Chondrocyte (in vitro differentiated cells): Measurements from ENCODE around the gene ICA1. TPM values are rescaled to one million over a fixed set of nuclear protein-coding genes. Genes with fewer than 3 reads are reported as not detected.

Experiments used
- DNase-seq: peaks from one replicate; pipeline ENCODE4 v3.0.0; 2021; ENCODE audit warnings: mixed read lengths, low spot score
- H3K27ac Mint-ChIP-seq: one replicate; pipeline ENCODE4 v1.8.0; 2021; ENCODE audit warnings: mild to moderate bottlenecking, moderate library complexity, mixed read lengths; ENCODE audit not compliant: unreplicated experiment
- H3K27me3 Mint-ChIP-seq: 2 replicates; pipeline ENCODE4 v1.8.0; 2021; ENCODE audit warnings: low read depth, mixed read lengths
- H3K36me3 Mint-ChIP-seq: 2 replicates; pipeline ENCODE4 v1.8.0; 2021; ENCODE audit warnings: low read depth, mixed read lengths
- H3K4me1 Mint-ChIP-seq: 2 replicates; pipeline ENCODE4 v1.8.0; 2021; ENCODE audit warnings: low read depth, mild to moderate bottlenecking, mixed read lengths
- H3K4me3 Mint-ChIP-seq: one replicate; pipeline ENCODE4 v1.8.0; 2021; ENCODE audit warnings: mild to moderate bottlenecking, moderate library complexity, mixed read lengths; ENCODE audit not compliant: unreplicated experiment
- H3K9me3 Mint-ChIP-seq: 2 replicates; pipeline ENCODE4 v1.8.0; 2021; ENCODE audit warnings: low read depth, mixed read lengths
- CTCF ChIP-seq: fragments of 200-600 bp; sonication (generic); IDR thresholded peaks from 2 replicates; pipeline ENCODE4 v1.5.0; 2021; ENCODE audit warnings: antibody characterized with exemption, mild to moderate bottlenecking, moderate library complexity
- total RNA-seq: library from RNA; stranded (reverse); gene quantifications from 3 replicates; pipeline ENCODE4 v1.2.1, GENCODE V29; 2021

The ICA1 gene
- total RNA-seq, 1 donor from 2014 or later = 5.0 TPM

- no peak for DNase-seq
- peaks cover 4% of the 10 kb centered on the region for H3K36me3 Mint-ChIP-seq
- no peak for TF ChIP-seq CTCF
- no peak overlapping the region for H3K27ac Mint-ChIP-seq
- no peaks in the 10 kb centered on the region for H3K4me1 Mint-ChIP-seq
- no peak overlapping the region for H3K4me3 Mint-ChIP-seq
- H3K27me3 Mint-ChIP-seq = no peaks in the 10 kb centered on the region
- H3K9me3 Mint-ChIP-seq = no peaks in the 10 kb centered on the region
Measured at GRCh38 chr7:8084836-8085235, 177.1 kb downstream of the ICA1 start.

- TF ChIP-seq CTCF = no peak
- no peaks in the 10 kb centered on the region for H3K9me3 Mint-ChIP-seq
- H3K4me3 Mint-ChIP-seq = no peak overlapping the region
- H3K27me3 Mint-ChIP-seq = no peaks in the 10 kb centered on the region
- peaks cover 5% of the 10 kb centered on the region for H3K36me3 Mint-ChIP-seq
- no peaks in the 10 kb centered on the region for H3K4me1 Mint-ChIP-seq
- no peak overlapping the region for H3K27ac Mint-ChIP-seq
- no peak for DNase-seq
Measured at GRCh38 chr7:8082762-8083161, 179.2 kb downstream of the ICA1 start.

- H3K4me1 Mint-ChIP-seq = no peaks in the 10 kb centered on the region
- no peaks in the 10 kb centered on the region for H3K27me3 Mint-ChIP-seq
- no peak overlapping the region for H3K4me3 Mint-ChIP-seq
- H3K9me3 Mint-ChIP-seq = no peaks in the 10 kb centered on the region
- H3K36me3 Mint-ChIP-seq = peaks cover 1% of the 10 kb centered on the region
- no peak overlapping the region for H3K27ac Mint-ChIP-seq
- no peak for DNase-seq
- TF ChIP-seq CTCF = no peak
Measured at GRCh38 chr7:8078418-8078817, 183.5 kb downstream of the ICA1 start.

GRCh38 chr7:8070451-8071180 is 191.4 kb downstream of the ICA1 start:
- H3K36me3 Mint-ChIP-seq = peaks cover 6% of the 10 kb centered on the region
- no peaks in the 10 kb centered on the region for H3K9me3 Mint-ChIP-seq
- H3K4me1 Mint-ChIP-seq = peaks cover 12% of the 10 kb centered on the region
- no peak for TF ChIP-seq CTCF
- no peak overlapping the region for H3K4me3 Mint-ChIP-seq
- no peak for DNase-seq
- H3K27me3 Mint-ChIP-seq = no peaks in the 10 kb centered on the region
- H3K27ac Mint-ChIP-seq = no peak overlapping the region

GRCh38 chr7:8068892-8069686 is 192.9 kb downstream of the ICA1 start:
- no peaks in the 10 kb centered on the region for H3K27me3 Mint-ChIP-seq
- DNase-seq = no peak
- TF ChIP-seq CTCF = no peak
- H3K27ac Mint-ChIP-seq = no peak overlapping the region
- H3K9me3 Mint-ChIP-seq = peaks cover 5% of the 10 kb centered on the region
- no peak overlapping the region for H3K4me3 Mint-ChIP-seq
- H3K36me3 Mint-ChIP-seq = peaks cover 6% of the 10 kb centered on the region
- H3K4me1 Mint-ChIP-seq = peaks cover 26% of the 10 kb centered on the region
